Measurements from ENCODE around the gene SLIT1. TPM values are rescaled to one million over a fixed set of nuclear protein-coding genes. Genes with fewer than 3 reads are reported as not detected.

Gene SLIT1
- total RNA-seq, 1 donor from 2014 or later = 0.51 TPM

DNA sequence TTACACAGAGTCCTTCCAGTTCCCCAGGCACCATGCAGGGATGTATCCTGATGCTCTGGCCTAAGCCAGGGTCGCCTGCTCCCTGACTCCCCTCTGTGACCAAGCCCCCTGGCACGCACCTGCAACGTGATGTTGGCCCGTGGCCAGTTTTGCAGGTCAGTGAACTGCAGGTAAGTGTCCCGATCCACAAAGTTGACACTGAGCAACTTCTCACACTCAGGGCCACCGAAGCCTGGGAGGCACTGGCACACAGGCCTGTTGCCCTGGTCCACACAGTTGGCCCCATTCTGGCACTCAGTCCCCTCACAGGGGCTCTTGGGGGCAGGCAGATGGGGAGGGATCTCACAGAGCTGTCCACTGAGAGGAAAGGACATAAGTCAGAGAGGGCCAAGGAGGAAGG lies 179.4 kb downstream of the SLIT1 start:
- intact Hi-C loops (cut with micrococcal nuclease) = no loop called here
- CTCF ChIA-PET = no interaction called here
- POLR2A ChIA-PET = no interaction called here
- Mint-ChIP-seq H3K27ac (no peak overlapping the region), H3K4me1 (no peaks in the 10 kb centered on the region), H3K4me3 (no peak overlapping the region), H3K9me3 (peaks cover 11% of the 10 kb centered on the region), H3K36me3 (ENCODE audit: low read depth) (no peaks in the 10 kb centered on the region), H3K27me3 (no peaks in the 10 kb centered on the region)
- no peak for ATAC-seq (ENCODE audit: low read depth)
- TF ChIP-seq, protein P1, sequence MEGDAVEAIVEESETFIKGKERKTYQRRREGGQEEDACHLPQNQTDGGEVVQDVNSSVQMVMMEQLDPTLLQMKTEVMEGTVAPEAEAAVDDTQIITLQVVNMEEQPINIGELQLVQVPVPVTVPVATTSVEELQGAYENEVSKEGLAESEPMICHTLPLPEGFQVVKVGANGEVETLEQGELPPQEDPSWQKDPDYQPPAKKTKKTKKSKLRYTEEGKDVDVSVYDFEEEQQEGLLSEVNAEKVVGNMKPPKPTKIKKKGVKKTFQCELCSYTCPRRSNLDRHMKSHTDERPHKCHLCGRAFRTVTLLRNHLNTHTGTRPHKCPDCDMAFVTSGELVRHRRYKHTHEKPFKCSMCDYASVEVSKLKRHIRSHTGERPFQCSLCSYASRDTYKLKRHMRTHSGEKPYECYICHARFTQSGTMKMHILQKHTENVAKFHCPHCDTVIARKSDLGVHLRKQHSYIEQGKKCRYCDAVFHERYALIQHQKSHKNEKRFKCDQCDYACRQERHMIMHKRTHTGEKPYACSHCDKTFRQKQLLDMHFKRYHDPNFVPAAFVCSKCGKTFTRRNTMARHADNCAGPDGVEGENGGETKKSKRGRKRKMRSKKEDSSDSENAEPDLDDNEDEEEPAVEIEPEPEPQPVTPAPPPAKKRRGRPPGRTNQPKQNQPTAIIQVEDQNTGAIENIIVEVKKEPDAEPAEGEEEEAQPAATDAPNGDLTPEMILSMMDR (IDR thresholded peaks at IDR 0.05) = no peak
- no peak for DNase-seq

DNA sequence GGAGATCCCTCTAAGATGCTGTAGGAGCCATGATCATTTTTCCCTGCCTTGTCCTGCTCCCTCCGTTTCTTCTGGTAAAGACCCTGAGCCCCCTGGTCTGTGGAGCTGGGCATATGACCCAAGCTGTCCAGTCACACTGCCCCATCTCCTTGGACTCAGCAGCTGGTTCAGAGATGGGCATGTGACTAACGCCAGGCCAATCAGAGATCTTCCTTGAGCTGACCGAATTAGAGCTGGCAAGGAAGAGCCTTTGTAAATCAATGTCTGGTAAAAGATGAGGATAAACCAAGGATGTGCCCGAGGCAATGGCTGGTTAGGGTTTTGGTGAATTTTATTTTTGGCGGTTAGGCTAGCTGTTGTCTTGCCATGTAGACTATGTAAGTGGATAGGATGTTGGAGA lies 180.4 kb downstream of the SLIT1 start:
- ATAC-seq (ENCODE audit: low read depth) = no peak
- CTCF ChIA-PET = no interaction called here

DNA sequence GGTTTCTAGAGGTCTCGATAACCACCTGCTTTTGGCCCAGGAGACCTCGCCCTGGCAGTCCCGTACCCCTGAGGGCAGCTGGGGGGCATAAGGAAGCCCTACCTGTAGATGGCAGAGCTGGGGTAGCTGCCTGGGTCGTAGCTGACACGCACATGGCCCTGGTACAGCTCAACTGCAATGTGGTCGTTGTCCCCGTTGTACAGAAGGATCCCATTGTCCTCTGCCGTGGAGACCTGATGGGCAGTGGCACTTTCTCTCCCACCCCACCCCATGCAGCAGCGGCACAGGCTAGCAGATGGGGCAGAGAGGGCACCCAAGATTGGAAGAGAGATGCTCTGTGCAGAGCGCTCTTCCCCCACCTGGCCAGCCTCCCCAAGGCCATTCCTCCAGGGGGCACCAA lies 181.2 kb downstream of the SLIT1 start:
- POLR2A ChIA-PET = no interaction called here

More for the DNA sequence above, 180.4 kb downstream of the SLIT1 start:
- DNase-seq = no peak
- Mint-ChIP-seq H3K27me3 (no peaks in the 10 kb centered on the region), H3K4me1 (no peaks in the 10 kb centered on the region), H3K36me3 (ENCODE audit: low read depth) (no peaks in the 10 kb centered on the region), H3K4me3 (no peak overlapping the region), H3K27ac (no peak overlapping the region), H3K9me3 (peaks cover 11% of the 10 kb centered on the region)
- POLR2A ChIA-PET = no interaction called here
- intact Hi-C loops (cut with micrococcal nuclease) = no loop called here
- TF ChIP-seq, protein P1 (IDR thresholded peaks at IDR 0.05) = no peak

DNA sequence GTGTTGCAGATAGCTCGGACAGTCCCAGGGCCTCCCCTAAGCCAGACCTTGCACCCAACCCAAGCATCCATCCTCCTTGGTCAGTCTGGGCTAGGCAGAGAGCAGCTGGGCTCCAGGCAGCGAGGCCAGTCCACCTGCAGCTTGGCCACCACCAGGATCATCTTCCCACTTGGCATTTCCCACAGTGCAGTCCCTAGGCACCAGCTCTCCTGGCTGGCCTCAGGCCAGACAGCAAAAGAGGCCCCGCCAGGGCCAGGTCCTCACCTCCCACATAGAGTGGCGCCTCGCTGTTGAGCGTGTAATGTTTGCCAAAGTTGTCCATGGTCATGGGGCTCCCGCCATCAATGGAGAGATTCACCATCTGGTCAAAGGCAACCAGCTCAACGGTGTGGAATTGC lies 182.0 kb downstream of the SLIT1 start:
- H3K27me3 Mint-ChIP-seq = no peaks in the 10 kb centered on the region
- H3K36me3 Mint-ChIP-seq (ENCODE audit: low read depth) = no peaks in the 10 kb centered on the region
- H3K4me3 Mint-ChIP-seq = no peak overlapping the region
- no peak for DNase-seq
- TF ChIP-seq, protein P1 (IDR thresholded peaks at IDR 0.05) = no peak
- intact Hi-C loops (cut with micrococcal nuclease) = no loop called here
- no peak for ATAC-seq (ENCODE audit: low read depth)
- ChIA-PET CTCF (no interaction called here), POLR2A (no interaction called here)
- H3K9me3 Mint-ChIP-seq = peaks cover 11% of the 10 kb centered on the region
- H3K4me1 Mint-ChIP-seq = no peaks in the 10 kb centered on the region
- H3K27ac Mint-ChIP-seq = no peak overlapping the region

More for the DNA sequence above, 181.2 kb downstream of the SLIT1 start:
- ATAC-seq (ENCODE audit: low read depth) (no peak), DNase-seq (no peak)
- CTCF ChIA-PET = interaction anchor here (0.5 kb wide), 1 partner anchor 204 kb away, joined by 6 read pairs; no protein-coding TSS in a partner anchor
- Mint-ChIP-seq H3K4me1 (no peaks in the 10 kb centered on the region), H3K27ac (no peak overlapping the region), H3K27me3 (no peaks in the 10 kb centered on the region), H3K36me3 (ENCODE audit: low read depth) (no peaks in the 10 kb centered on the region), H3K9me3 (peaks cover 11% of the 10 kb centered on the region), H3K4me3 (no peak overlapping the region)
- TF ChIP-seq, protein P1 (IDR thresholded peaks at IDR 0.05) = no peak
- intact Hi-C loops (cut with micrococcal nuclease) = no loop called here

DNA sequence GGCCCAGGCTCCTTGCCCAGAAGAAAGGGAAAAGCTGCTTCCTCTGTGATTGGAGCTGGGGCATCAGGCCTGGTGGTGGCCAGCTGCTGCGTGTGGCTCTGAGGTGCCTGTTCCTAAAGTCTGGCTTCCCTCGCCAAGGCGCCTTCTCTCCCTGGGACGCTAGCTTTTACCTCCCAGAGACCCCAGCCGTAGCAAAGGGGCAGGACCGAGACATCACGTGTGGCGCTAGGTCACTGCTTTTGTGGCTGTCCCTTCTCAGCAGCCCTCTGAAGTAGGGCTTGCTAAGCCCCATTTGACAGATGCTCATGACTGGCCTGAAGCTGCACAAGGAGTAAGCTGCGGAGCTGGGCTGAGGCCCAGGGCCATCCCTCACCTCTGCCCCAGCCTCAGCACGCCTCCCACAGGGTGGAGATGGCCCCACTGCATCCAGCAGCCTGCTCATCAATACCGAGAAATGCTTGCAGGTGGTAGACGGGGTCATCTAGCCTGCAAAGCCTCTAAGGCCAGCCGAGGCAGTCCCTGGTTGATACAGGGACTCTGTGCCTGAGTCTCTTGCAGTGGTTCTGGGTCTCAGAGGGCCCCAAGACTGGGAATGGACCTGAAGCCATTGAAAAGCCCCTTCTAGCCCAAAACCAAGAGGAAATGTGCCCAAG lies 182.5 kb downstream of the SLIT1 start:
- Mint-ChIP-seq H3K36me3 (ENCODE audit: low read depth) (no peaks in the 10 kb centered on the region), H3K4me1 (no peaks in the 10 kb centered on the region), H3K9me3 (peaks cover 11% of the 10 kb centered on the region), H3K27ac (no peak overlapping the region), H3K27me3 (no peaks in the 10 kb centered on the region), H3K4me3 (no peak overlapping the region)
- intact Hi-C loops (cut with micrococcal nuclease) = no loop called here
- no peak for ATAC-seq (ENCODE audit: low read depth)
- TF ChIP-seq, protein P1 (IDR thresholded peaks at IDR 0.05) = no peak
- DNase-seq = no peak
- POLR2A ChIA-PET = no interaction called here
- CTCF ChIA-PET = no interaction called here

All from activated B cell treated with CpG ODN at 0.5 μM for 24 hours (primary cell).